Retinal pigment epithelial cell (primary cell): Measurements from ENCODE around the gene SYNE4.

Experiments used
- DNase-seq: peaks from one replicate; pipeline ENCODE4 v3.0.0-alpha.2; 2010; ENCODE audit warnings: low read depth
- H3K4me3 ChIP-seq: 2 replicates; pipeline ENCODE4 v1.5.1; 2011; ENCODE audit warnings: mild to moderate bottlenecking, low read length, control low read depth, moderate library complexity
- CTCF ChIP-seq: conservative IDR thresholded peaks from 2 replicates; pipeline ENCODE4 v1.5.1; 2011; ENCODE audit warnings: low read depth, low read length, control low read depth, inconsistent platforms

Gene SYNE4

GRCh38 chr19:36023432-36023831 is 14.8 kb upstream of the SYNE4 start:
- no peak for DNase-seq
- no peak overlapping the region for H3K4me3 ChIP-seq
- TF ChIP-seq CTCF = no peak

GRCh38 chr19:36019061-36019670 is 10.6 kb upstream of the SYNE4 start:
- H3K4me3 ChIP-seq = no peak overlapping the region
- DNase-seq = no peak
- TF ChIP-seq CTCF = no peak

GRCh38 chr19:36014012-36014924 is 5.7 kb upstream of the SYNE4 start, which contains the start of gene ALKBH6:
TSS of gene ALKBH6 (minus strand) at chr19:36014213. CDS start at chr19:36013397, 816 bp downstream.
- no peak for TF ChIP-seq CTCF
- peak within 1 kb of the TSS; percentile 97 for H3K4me3 ChIP-seq
- peak; percentile 92 for DNase-seq

- peak overlapping the region; percentile 97 for H3K4me3 ChIP-seq
- no peak for DNase-seq
- no peak for TF ChIP-seq CTCF
These were observed 4.8 kb upstream of the SYNE4 start for GRCh38 chr19:36013280-36014011.

- TF ChIP-seq CTCF = no peak
- DNase-seq = no peak
- H3K4me3 ChIP-seq = no peak overlapping the region
These were observed 1.8 kb upstream of the SYNE4 start for GRCh38 chr19:36010402-36010801.

- DNase-seq = no peak
- no peak for TF ChIP-seq CTCF
- H3K4me3 ChIP-seq = peak overlapping the region; percentile 39
These were observed 1.2 kb upstream of the SYNE4 start for GRCh38 chr19:36009633-36010379.
